ENCODE measurements around the gene TYW1. TPM values are rescaled to one million over a fixed set of nuclear protein-coding genes. Genes with fewer than 3 reads are reported as not detected.
"Not testable (repeated sequence)": the region's sequence is repeated elsewhere in the genome, so short reads cannot be mapped to it uniquely, and the experiment has no call there.

The TYW1 gene
- total and polyA plus RNA-seq, 2 donors from 2014 or later, result 9.4 to 20.7 TPM

GRCh38 chr7:67033251-67033650 lies 36.6 kb downstream of the TYW1 start:
- FAIRE-seq (no peak), DNase-seq (no peak)
- intact Hi-C loops (cut with DNase I), result no loop called here
- Histone ChIP-seq H3K4me3 (ENCODE audit: low read length in 3 of 3) (no peak overlapping the region), H3K9ac (ENCODE audit: low read length in 3 of 3) (no peak overlapping the region), H3K36me3 (ENCODE audit: control insufficient read depth in 2 of 3, insufficient read depth in 3 of 3, low read length in 3 of 3) (peaks cover 0 to 7% (median 0%) of the 10 kb centered on the region in 3 donors), H3K9me3 (ENCODE audit: control insufficient read depth in 2 of 3, insufficient read depth in 1 of 3, low read length in 3 of 3) (no peaks in the 10 kb centered on the region), H3K4me1 (ENCODE audit: control insufficient read depth in 2 of 3, insufficient read depth in 2 of 3, low read depth in 1 of 3, low read length in 3 of 3) (no peaks in the 10 kb centered on the region), H3K27ac (ENCODE audit: low read depth in 2 of 2, low read length in 2 of 2) (no peak overlapping the region), H3K27me3 (ENCODE audit: control insufficient read depth, insufficient read depth, low read length) (no peaks in the 10 kb centered on the region)
- TF ChIP-seq, protein P1, sequence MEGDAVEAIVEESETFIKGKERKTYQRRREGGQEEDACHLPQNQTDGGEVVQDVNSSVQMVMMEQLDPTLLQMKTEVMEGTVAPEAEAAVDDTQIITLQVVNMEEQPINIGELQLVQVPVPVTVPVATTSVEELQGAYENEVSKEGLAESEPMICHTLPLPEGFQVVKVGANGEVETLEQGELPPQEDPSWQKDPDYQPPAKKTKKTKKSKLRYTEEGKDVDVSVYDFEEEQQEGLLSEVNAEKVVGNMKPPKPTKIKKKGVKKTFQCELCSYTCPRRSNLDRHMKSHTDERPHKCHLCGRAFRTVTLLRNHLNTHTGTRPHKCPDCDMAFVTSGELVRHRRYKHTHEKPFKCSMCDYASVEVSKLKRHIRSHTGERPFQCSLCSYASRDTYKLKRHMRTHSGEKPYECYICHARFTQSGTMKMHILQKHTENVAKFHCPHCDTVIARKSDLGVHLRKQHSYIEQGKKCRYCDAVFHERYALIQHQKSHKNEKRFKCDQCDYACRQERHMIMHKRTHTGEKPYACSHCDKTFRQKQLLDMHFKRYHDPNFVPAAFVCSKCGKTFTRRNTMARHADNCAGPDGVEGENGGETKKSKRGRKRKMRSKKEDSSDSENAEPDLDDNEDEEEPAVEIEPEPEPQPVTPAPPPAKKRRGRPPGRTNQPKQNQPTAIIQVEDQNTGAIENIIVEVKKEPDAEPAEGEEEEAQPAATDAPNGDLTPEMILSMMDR (IDR thresholded peaks at IDR 0.05; ENCODE audit: borderline replicate concordance, extremely low read depth, insufficient read depth), result no peak

DNA sequence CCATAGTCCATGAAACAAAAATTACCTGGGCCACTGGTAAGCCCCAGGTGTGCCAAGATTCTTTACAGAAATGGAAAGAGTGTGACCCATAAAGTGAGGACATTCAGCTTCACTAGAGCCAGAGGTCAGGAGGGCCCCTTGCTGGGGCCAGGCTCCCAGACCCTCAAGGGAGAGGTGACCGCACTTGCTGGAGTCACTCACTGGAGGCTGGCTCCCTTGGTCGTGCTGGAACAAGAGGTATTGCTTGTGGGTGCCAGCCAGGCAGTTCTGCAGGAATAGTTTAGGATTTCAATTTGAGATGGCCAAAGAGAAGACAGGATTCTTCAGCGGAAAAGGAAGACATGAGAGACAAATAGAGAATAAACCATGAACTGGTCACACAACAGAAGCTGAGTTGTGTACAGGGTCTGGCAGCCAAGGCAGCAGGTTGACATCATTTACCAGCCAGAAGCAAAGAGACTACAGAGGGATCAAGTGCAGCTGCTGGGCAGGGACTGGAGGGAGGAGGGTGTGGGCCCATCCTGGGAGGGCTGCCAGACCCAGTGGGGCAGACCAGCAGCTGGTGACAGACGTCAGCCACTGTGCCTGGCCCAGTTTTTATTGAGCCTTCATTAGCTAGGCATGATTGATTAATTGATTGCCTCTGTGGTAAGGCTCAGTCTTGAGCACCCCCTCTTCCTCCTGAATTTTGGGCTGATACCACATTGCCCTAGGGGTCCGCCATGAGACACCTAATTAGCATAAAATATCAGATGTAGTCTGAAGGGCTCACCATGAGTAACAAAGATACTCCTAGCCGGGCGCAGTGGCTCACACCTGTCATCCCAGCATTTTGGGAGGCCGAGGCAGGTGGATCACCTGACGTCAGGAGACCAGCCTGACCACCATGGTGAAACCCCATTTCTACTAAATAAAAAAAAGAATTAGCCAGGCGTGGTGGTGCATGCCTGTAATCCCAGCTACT lies 40.1 kb downstream of the TYW1 start:
- H3K36me3 ChIP-seq (ENCODE audit: control insufficient read depth in 2 of 3, insufficient read depth in 3 of 3, low read length in 3 of 3); H3K4me1 ChIP-seq (ENCODE audit: control insufficient read depth in 2 of 3, insufficient read depth in 2 of 3, low read depth in 1 of 3, low read length in 3 of 3); H3K9ac ChIP-seq (ENCODE audit: low read length in 3 of 3); intact Hi-C loops (cut with DNase I); H3K27ac ChIP-seq (ENCODE audit: low read depth in 2 of 2, low read length in 2 of 2); H3K4me3 ChIP-seq (ENCODE audit: low read length in 3 of 3); FAIRE-seq; H3K9me3 ChIP-seq (ENCODE audit: control insufficient read depth in 2 of 3, insufficient read depth in 1 of 3, low read length in 3 of 3); DNase-seq; H3K27me3 ChIP-seq (ENCODE audit: control insufficient read depth, insufficient read depth, low read length): not testable (repeated sequence)

- H3K4me3 ChIP-seq (ENCODE audit: low read length in 3 of 3); H3K27ac ChIP-seq (ENCODE audit: low read depth in 2 of 2, low read length in 2 of 2); H3K9ac ChIP-seq (ENCODE audit: low read length in 3 of 3); H3K27me3 ChIP-seq (ENCODE audit: control insufficient read depth, insufficient read depth, low read length); DNase-seq; intact Hi-C loops (cut with DNase I); H3K9me3 ChIP-seq (ENCODE audit: control insufficient read depth in 2 of 3, insufficient read depth in 1 of 3, low read length in 3 of 3); H3K4me1 ChIP-seq (ENCODE audit: control insufficient read depth in 2 of 3, insufficient read depth in 2 of 3, low read depth in 1 of 3, low read length in 3 of 3); H3K36me3 ChIP-seq (ENCODE audit: control insufficient read depth in 2 of 3, insufficient read depth in 3 of 3, low read length in 3 of 3): not testable (repeated sequence)
- peak; percentile 98 for FAIRE-seq
Observed at GRCh38 chr7:67040832-67041231, 44.2 kb downstream of the TYW1 start.

DNA sequence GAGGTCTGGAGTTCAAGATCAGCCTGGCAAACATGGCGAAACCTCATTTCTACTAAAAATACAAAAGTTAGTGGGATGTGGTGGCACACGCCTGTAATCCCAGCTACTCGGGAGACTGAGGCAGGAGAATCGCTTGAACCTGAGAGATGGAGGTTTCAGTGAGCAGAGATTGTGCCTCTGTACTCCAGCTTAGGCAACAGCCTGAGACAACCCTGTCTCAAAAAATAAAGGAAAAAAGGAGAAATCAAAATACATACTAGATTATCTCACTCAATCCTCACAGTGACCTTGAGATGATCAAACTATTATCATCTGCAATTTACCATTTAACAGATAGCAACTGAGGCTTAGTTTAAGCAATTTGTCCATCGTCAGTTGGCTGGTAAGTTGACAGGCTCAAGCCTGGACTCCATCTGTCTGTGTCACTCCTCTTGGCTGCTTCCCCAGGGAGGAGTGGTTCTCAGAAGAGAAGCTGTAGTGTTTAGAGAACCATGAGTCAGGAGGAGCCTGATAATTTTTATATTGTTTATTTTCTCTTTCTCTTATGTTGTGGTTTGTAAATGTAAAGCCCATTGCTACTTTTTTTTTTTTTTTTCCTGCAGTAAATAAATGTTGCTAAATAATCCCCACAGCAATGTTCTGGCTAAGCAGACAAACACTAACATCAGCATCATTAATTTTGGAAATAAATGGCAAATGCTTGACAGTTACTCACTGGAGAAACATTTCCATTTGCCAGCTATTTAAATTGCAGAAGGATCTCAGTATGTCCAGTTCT lies 46.3 kb downstream of the TYW1 start:
- H3K4me1 ChIP-seq (ENCODE audit: control insufficient read depth in 2 of 3, insufficient read depth in 2 of 3, low read depth in 1 of 3, low read length in 3 of 3); H3K27ac ChIP-seq (ENCODE audit: low read depth in 2 of 2, low read length in 2 of 2); H3K36me3 ChIP-seq (ENCODE audit: control insufficient read depth in 2 of 3, insufficient read depth in 3 of 3, low read length in 3 of 3); H3K4me3 ChIP-seq (ENCODE audit: low read length in 3 of 3); H3K27me3 ChIP-seq (ENCODE audit: control insufficient read depth, insufficient read depth, low read length); H3K9ac ChIP-seq (ENCODE audit: low read length in 3 of 3); H3K9me3 ChIP-seq (ENCODE audit: control insufficient read depth in 2 of 3, insufficient read depth in 1 of 3, low read length in 3 of 3); intact Hi-C loops (cut with DNase I); FAIRE-seq: not testable (repeated sequence)
- DNase-seq, result peak in 2 of 5 donors; percentile 43 to 72

DNA sequence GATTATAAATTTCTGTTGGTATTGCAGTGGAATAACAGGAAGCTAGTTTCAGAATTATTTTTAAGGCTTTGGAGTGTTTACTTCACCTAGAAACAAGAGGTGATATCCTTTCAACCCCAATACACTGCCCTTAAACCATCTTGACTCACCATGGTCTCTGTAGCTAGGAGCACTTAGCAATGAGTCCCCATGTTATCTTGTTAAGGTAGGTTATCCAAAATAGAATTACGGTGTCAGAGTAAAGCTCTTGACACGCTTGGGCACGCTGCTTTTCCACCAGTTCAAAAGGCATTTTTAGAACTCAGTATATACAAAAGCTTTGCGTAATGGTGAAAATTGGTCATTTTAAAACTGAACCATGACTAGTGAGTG lies 46.9 kb downstream of the TYW1 start:
- intact Hi-C loops (cut with DNase I); H3K36me3 ChIP-seq (ENCODE audit: control insufficient read depth in 2 of 3, insufficient read depth in 3 of 3, low read length in 3 of 3); H3K4me1 ChIP-seq (ENCODE audit: control insufficient read depth in 2 of 3, insufficient read depth in 2 of 3, low read depth in 1 of 3, low read length in 3 of 3); H3K27me3 ChIP-seq (ENCODE audit: control insufficient read depth, insufficient read depth, low read length); H3K9me3 ChIP-seq (ENCODE audit: control insufficient read depth in 2 of 3, insufficient read depth in 1 of 3, low read length in 3 of 3); DNase-seq; H3K27ac ChIP-seq (ENCODE audit: low read depth in 2 of 2, low read length in 2 of 2); H3K4me3 ChIP-seq (ENCODE audit: low read length in 3 of 3); FAIRE-seq; H3K9ac ChIP-seq (ENCODE audit: low read length in 3 of 3): not testable (repeated sequence)
